Right cardiac atrium (tissue), 5 donors: Measurements from ENCODE around the gene ACTG2. TPM values are rescaled to one million over a fixed set of nuclear protein-coding genes. Genes with fewer than 3 reads are reported as not detected.

Source experiments
- ATAC-seq, 2 donors: fragments of 200-7000 bp; cut with Tn5 transposase; one replicate each; pipeline versions ENCODE4 v1.8.0 to v1.9.1; 2020; ENCODE audit warnings: moderate library complexity in 2 of 2, mild to moderate bottlenecking in 1 of 2
- DNase-seq, 3 donors: peaks; one replicate each; pipeline ENCODE4 v3.0.0-alpha.2; 2020
- H3K27ac ChIP-seq: one replicate; pipeline ENCODE4 v1.5.1; 2013; ENCODE audit warnings: mild to moderate bottlenecking, low read length, control low read depth, moderate library complexity
- H3K27me3 ChIP-seq: one replicate; pipeline ENCODE4 v1.6.1; 2013; ENCODE audit not compliant: control insufficient read depth, insufficient read depth
- H3K4me1 ChIP-seq: one replicate; pipeline ENCODE4 v1.6.1; 2013; ENCODE audit warnings: low read length; ENCODE audit not compliant: control insufficient read depth, insufficient read depth
- H3K4me3 ChIP-seq: one replicate; pipeline ENCODE4 v1.5.1; 2013; ENCODE audit warnings: low read length, control low read depth
- H3K9me3 ChIP-seq: one replicate; pipeline ENCODE4 v1.6.1; 2013; ENCODE audit warnings: low read length; ENCODE audit not compliant: control insufficient read depth
- WGBS: extraction: QIAGEN DNeasy Blood & Tissue Kit; methylation state at CpG from one replicate; pipeline ENCODE4 v1.1.7; 2013; 5-methylcytosine and 5-hydroxymethylcytosine counted together
- intact Hi-C, 4 donors: fragments of 100-400 bp; cut with DNase I; formaldehyde crosslinking; loops; one replicate each; pipeline versions ENCODE4 v1.11.0 to v1.14.0; 2022 to 2023
- polyA plus RNA-seq: library from polyadenylated mRNA; stranded (reverse); fragments of 200-250 nt; gene quantifications from one replicate; pipeline ENCODE4 v1.2.3, GENCODE V29; 2013
- total RNA-seq, 4 donors: library from RNA; stranded (reverse); fragmentation: NEBNext Ultra II Directional; extraction: Animal tissue kit (Norgen Biotek cat#: 25700); gene quantifications; one replicate each; pipeline ENCODE4 v1.2.1, GENCODE V29; 2021
- donor health status: healthy with polysubstance abuse.
- donor health status: DM: no; HTN: yes; CAD: no.
- donor health status: DM: no; HTN: no; CAD: no.
- donor health status: DM: no; HTN: yes; CAD: no; lungs with severe emphysema.
- donor health status: DM: yes; HTN: yes; CAD: no.

The ACTG2 gene
- total and polyA plus RNA-seq, 5 donors, result 1.4 to 33.6 (median 6.7) TPM

DNA sequence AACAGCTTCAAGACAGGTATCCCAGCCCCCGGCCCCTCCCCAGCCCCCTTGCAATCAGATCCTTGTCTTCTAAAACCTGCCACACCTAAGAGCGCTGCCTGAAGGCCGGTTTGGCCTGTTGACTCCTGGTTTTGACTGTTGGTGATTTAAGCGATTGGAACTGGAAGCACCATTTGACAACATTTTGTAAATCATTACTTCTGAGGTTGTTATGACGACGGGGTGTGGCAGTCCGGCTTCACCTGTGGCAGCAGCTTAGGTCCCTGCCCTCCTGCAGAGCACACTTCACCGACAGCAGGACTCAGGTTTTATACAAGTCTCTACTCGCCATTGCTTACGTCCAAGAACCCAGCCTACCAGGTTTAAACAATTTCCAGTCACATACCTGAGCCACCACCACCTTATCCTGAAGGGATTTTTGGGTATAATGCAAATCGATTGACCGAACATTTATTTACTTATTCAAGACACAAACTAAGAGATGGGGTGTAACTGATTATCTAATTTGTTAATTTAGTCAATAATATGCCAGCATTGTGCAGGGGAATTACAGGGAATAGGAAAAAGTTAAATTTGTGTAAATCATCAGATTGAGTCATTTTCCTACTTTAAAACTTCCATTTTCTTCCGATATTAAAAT lies 33.2 kb downstream of the ACTG2 start:
- WGBS, result 82% methylated on average over 13 of the region's 13 CpGs
- H3K9me3 ChIP-seq, result no peaks in the 10 kb centered on the region
- H3K4me3 ChIP-seq, result peak overlapping the region; percentile 73
- H3K4me1 ChIP-seq, result peaks cover 6% of the 10 kb centered on the region
- no peaks in the 10 kb centered on the region for H3K27me3 ChIP-seq
- no peak overlapping the region for H3K27ac ChIP-seq
- DNase-seq (no peak), ATAC-seq (no peak)
- intact Hi-C loops, result loop anchor here in 2 of 4 donors (10.0 kb wide), 2 partner anchors 59 to 101 kb away; partner anchors contain the start of genes STAMBP (in 1 of the 2) and TET3 (in 1 of the 2)

DNA sequence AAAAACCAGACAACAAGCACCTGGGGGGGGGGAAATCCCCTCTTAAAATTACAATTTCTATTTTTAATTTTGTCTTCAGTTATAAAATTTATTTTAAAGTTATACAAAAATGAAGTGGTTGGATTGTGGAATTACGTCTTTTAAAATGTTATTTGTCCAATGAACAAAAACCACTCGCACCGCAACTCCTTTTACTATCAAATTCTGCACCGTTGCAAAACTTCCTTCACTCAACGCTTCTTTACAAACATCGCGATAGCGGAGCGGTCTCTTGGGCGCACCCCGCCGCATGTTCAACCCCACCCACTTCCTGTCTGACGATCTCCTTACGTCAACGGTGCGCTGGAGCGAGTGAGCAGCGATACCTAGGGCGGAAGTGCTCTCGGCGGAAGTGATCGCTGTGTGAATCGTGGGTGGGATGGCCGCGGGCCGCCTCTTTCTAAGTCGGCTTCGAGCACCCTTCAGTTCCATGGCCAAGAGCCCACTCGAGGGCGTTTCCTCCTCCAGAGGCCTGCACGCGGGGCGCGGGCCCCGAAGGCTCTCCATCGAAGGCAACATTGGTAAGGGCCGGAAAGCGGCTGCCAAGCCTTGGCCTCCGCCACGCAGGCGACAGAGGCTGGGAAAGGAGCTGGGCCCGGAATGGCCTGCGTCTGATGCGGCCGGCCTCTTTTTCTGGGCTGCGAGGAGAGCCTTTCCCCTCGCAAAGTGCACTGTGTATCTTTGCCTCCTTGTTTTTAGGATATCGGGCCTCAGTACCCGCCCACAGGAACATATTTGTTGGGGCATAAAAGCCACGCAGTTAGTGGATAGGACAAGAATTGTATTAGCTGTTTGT lies 33.9 kb downstream of the ACTG2 start, which contains the start of gene DGUOK:
TSS of gene DGUOK (plus strand) at position 388 of the 835 bp plus-strand sequence. CDS start at position 419, 31 bp downstream.
- intact Hi-C loops, result loop anchor here in 2 of 4 donors (10.0 kb wide), 2 partner anchors 58 to 102 kb away; partner anchors contain the start of genes STAMBP (in 1 of the 2) and TET3 (in 1 of the 2)
- WGBS, result under 1% methylated on average over 50 of the region's 50 CpGs

DNA sequence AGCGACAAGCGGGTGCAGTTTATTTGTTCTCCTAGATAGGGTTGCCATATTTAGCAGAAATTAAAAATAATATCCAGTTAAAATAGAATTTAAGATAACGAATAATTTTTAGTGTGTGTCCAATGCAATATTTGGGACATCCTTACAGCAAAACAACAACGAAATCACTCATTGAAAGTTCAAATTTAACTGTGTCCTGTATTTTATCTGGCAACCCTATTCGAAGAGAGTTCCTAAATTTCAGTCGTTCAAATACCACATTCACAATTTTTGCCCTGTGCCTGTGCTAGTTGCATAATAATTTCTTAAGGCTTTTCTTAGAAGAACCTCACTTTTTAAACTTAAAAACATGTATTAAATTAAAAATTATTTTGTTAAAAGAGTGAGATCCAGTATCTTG lies 34.5 kb downstream of the ACTG2 start:
- intact Hi-C loops, result loop anchor here in 2 of 4 donors (10.0 kb wide), 2 partner anchors 57 to 103 kb away; partner anchors contain the start of genes STAMBP (in 1 of the 2) and TET3 (in 1 of the 2)
- ATAC-seq, result no peak
- H3K4me1 ChIP-seq, result peaks cover 8% of the 10 kb centered on the region
- H3K4me3 ChIP-seq, result peak overlapping the region; percentile 73
- WGBS, result 14% methylated on average over 6 of the region's 6 CpGs
- no peaks in the 10 kb centered on the region for H3K9me3 ChIP-seq
- peak overlapping the region; percentile 84 for H3K27ac ChIP-seq
- no peak for DNase-seq
- no peaks in the 10 kb centered on the region for H3K27me3 ChIP-seq

More for the DNA sequence above, 33.9 kb downstream of the ACTG2 start, which contains the start of gene DGUOK:
- H3K4me1 ChIP-seq, result peaks cover 8% of the 10 kb centered on the region
- H3K27ac ChIP-seq, result peak within 1 kb of the TSS; percentile 84
- ATAC-seq (peak; percentile 100), DNase-seq (peak; percentile 98 to 99 (median 98))
- no peaks in the 10 kb centered on the region for H3K27me3 ChIP-seq
- peak within 1 kb of the TSS; percentile 73 for H3K4me3 ChIP-seq
- no peaks in the 10 kb centered on the region for H3K9me3 ChIP-seq

DNA sequence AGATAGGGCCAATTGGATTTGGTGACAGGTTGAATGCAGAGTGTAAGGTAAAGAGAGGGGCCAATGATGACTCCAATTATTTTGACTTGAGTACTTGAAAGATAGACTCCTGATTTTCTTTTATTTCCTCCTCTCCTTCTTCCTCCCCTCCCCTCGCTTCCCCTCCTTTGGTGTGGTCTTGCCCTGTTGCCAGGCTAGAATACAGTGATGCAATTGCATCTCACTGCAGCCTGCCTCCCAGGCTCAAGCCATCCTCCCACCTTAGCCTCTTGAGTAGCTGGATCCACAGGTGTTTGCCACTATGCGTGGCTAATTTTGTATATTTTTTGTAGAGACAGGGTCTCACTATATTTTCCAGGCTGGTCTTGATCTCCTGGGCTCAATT lies 36.1 kb downstream of the ACTG2 start:
- Histone ChIP-seq H3K4me3 (no peak overlapping the region), H3K27ac (no peak overlapping the region), H3K9me3 (no peaks in the 10 kb centered on the region), H3K27me3 (no peaks in the 10 kb centered on the region), H3K4me1 (peaks cover 8% of the 10 kb centered on the region)
- DNase-seq (no peak), ATAC-seq (no peak)
- 91% methylated on average over 2 of the region's 2 CpGs for WGBS
- intact Hi-C loops, result loop anchor here in 2 of 4 donors (10.0 kb wide), 2 partner anchors 56 to 104 kb away; partner anchors contain the start of genes STAMBP (in 1 of the 2) and TET3 (in 1 of the 2)

DNA sequence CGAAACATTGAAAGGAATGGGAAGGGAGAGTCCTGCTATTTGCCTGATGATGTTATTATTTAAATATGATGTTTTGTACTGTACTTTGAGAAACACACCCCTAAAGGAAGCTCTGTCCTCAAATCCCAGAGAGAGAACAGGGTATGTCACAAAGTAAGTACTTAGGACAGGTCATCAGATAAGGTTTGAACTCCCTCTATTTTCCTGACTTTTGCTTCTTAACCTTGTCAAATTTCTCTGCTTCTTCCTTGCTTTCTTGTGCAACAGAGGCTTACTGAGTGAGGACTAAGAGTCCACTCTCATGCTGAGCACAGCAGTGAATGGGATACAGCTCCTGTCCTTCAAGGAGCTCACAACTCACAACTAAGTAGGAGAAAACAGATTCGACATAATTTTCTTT lies 37.6 kb downstream of the ACTG2 start:
- no peak for DNase-seq
- Histone ChIP-seq H3K27me3 (no peaks in the 10 kb centered on the region), H3K27ac (no peak overlapping the region), H3K9me3 (no peaks in the 10 kb centered on the region), H3K4me3 (no peak overlapping the region), H3K4me1 (peaks cover 8% of the 10 kb centered on the region)
- ATAC-seq, result no peak
- intact Hi-C loops, result loop anchor here in 1 of 4 donors (10.0 kb wide), 1 partner anchor 54 kb away; the partner anchor contains the start of gene TET3
- 79% methylated on average over 2 of the region's 2 CpGs for WGBS

DNA sequence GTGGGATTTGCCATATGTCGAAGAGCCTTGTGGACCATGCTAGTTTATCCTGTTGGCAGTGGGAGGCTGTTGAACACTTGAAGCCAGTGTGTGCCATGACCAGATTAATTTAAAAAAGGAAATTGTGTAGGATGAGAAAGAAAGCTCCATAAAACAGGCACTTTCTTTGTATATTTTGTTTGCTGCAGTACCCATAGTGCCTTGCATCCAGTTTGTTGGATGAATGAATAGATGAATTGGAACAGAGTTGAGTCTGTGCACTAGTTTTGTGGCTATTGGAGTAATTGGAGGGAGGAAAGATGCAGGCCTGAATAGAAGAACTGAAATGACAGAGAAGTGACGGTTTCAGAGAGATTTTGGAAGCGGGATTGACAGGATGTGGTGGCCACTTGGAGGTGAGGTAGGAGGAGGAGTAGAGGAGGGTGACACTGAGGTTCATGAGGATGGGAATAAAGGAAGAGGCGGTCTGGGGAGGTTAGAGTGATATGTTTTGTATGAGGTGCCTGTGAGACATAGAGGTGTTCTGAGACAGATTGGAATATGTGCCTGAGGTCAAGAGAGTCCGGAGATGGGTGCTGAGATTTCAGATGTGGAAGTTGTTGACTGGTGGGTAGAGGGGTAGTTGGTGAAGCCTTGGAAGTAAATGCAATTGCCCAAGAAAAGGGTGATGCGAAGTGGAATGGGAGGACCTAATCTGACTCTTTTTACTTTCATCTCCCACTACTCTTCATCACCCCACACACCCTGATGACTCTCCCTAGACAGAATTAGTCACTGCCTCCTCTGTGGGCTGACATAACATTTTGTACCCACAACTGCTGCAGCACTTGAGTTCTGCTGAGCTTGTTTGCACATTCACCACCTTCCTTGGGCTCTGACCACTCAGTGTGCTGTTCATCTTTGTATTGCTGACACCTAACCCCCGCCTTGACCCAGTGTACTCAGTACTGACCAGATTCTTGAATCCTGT lies 39.0 kb downstream of the ACTG2 start:
- Histone ChIP-seq H3K9me3 (no peaks in the 10 kb centered on the region), H3K27me3 (no peaks in the 10 kb centered on the region), H3K4me1 (peaks cover 10% of the 10 kb centered on the region), H3K4me3 (no peak overlapping the region), H3K27ac (no peak overlapping the region)
- ATAC-seq (no peak), DNase-seq (no peak)
- intact Hi-C loops, result loop anchor here in 1 of 4 donors (10.0 kb wide), 1 partner anchor 53 kb away; the partner anchor contains the start of gene TET3
- WGBS, result 91% methylated on average over 7 of the region's 7 CpGs

DNA sequence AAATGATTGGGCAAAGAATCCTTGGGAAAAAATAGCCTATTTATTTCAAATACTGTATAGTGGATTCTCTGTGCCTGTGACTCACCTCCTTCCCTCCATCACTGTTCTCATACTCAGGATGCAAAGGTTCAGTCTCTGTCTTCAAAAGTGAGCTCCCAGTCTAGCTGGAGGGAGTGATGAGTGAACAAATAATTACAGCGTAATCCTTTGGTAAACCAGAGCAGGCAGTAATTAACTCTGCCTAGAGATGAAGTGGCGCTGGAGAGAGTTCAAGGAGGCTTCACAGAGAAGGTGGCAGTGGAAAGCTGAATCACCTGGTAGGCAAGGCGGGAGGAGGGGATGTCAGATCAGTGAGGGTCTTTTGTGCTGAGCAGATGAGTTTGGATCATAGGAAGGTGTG lies 40.4 kb downstream of the ACTG2 start:
- no peaks in the 10 kb centered on the region for H3K9me3 ChIP-seq
- intact Hi-C loops, result loop anchor here in 1 of 4 donors (10.0 kb wide), 1 partner anchor 52 kb away; the partner anchor contains the start of gene TET3
- H3K27me3 ChIP-seq, result no peaks in the 10 kb centered on the region
- WGBS, result 95% methylated on average over 3 of the region's 3 CpGs
- ATAC-seq, result no peak
- no peak overlapping the region for H3K4me3 ChIP-seq
- peaks cover 11% of the 10 kb centered on the region for H3K4me1 ChIP-seq
- DNase-seq, result no peak
- no peak overlapping the region for H3K27ac ChIP-seq

DNA sequence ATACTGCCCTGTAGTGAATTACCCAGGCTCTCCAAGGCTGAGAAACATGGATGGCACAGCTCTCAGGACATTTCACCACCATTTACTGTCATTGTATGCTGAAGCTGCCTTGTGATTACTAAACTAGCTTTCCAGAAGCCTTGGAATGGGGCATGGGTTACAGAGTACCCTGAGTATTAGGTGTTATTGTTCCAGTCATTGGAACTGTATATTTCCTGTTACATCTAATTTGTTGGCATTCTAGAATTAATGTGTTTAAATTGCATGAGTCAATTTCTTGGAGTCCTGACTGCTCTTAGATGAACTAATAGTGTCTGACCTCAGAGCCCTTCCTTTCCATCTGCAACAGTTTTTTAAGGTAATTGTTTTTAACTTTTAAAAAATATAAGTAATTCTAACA lies 42.8 kb downstream of the ACTG2 start:
- ATAC-seq, result no peak
- intact Hi-C loops, result loop anchor here in 1 of 4 donors (10.0 kb wide), 1 partner anchor 49 kb away; the partner anchor contains the start of gene TET3
- H3K9me3 ChIP-seq, result no peaks in the 10 kb centered on the region
- peaks cover 9% of the 10 kb centered on the region for H3K4me1 ChIP-seq
- no peak overlapping the region for H3K4me3 ChIP-seq
- no peak overlapping the region for H3K27ac ChIP-seq
- no peaks in the 10 kb centered on the region for H3K27me3 ChIP-seq
- no peak for DNase-seq

DNA sequence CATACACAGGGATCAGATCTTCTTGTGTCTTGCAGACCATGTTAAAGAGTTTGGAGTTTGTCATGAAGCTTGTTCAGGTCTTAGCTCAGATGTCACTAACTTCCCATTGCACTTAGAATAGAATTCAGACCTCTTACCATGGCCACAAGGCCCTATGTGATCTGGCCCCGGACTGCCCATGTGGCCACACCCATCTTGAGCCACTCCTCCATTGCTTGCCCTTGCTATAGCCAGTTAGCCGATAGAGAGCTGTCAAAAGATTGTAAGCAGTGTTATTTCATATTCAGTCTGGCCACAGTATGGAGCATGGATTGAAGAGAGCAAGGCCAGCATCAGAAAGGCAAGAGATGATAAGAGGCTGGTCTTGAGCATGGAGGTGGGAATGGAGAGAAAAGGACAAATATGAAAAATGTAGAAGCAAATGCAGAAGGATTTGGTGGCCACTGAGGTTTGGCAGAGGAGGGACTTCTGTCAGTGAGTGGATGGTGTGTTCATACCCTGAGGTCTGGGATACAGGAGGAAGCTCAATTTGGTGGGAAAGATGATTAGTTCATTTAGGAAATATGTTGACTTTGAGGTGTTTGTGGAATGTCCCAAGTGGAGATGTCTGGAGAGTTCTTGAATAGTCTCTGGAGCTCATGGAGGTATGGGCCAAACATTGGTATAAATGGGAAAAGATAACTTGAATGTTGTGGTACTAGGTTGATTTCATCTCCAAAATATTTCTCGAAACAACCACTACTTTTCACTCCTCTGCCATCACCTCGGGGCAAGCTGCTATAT lies 44.5 kb downstream of the ACTG2 start:
- Histone ChIP-seq H3K4me3 (no peak overlapping the region), H3K9me3 (no peaks in the 10 kb centered on the region), H3K27me3 (no peaks in the 10 kb centered on the region), H3K27ac (no peak overlapping the region), H3K4me1 (peaks cover 7% of the 10 kb centered on the region)
- WGBS, result 88% methylated on average over 4 of the region's 4 CpGs
- intact Hi-C loops, result loop anchor here in 1 of 4 donors (10.0 kb wide), 1 partner anchor 48 kb away; the partner anchor contains the start of gene TET3
- DNase-seq (no peak), ATAC-seq (no peak)
